Astrocyte (in vitro differentiated cells and primary cell): ENCODE data around the gene INKA2.

Experiments
- EZH2 ChIP-seq: IDR thresholded peaks from 2 replicates; pipeline ENCODE4 v1.6.1; 2012; ENCODE audit warnings: mild to moderate bottlenecking, low read length, inconsistent platforms; ENCODE audit not compliant: insufficient read depth
- TF ChIP-seq, protein P1 (sequence below): IDR thresholded peaks from 2 replicates; pipeline ENCODE4 v1.5.1; 2011; ENCODE audit warnings: low read depth, mild to moderate bottlenecking, inconsistent platforms, low read length, moderate library complexity; ENCODE audit not compliant: insufficient read depth

DNA sequence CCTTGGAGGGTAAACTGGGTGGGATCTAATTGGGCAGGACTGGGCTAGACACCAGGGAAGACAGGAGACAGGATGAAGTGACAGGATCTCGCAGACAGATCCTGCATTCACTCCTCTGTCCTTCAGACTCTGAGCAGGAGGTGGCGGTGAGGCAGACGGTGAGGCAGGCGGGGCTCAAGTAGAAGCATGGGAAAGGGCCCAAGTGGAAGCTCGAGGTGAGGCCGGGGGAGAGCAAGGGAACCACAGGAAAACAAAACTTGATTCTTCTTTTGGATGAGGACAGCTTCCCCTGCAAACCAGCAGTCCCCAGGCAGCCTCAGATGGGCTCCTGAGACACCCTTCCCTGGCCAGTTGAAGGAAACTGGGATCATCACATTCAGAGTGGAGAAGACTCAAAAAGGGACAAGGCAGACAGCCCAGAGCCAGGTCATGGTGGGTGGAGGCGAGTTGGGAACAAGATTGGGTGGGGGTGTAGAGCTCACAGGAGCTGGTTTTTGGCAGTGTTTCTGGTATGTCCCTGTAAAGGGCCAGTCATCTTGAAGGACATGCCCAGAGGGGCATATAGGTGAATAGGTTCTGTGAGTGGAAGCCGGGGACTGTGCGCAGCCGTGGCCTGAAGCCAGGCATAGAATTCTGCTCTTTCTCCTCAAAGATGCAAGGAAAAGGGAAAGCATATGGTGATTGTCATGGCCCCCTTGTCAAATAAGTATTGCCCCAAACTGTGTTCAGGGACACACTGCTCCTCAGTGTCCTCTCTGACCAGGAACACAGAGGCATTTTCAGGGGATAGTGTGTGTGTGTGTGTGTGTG, 18.0 kb downstream of the INKA2 start:
- TF ChIP-seq EZH2 = no peak
- TF ChIP-seq, protein P1, sequence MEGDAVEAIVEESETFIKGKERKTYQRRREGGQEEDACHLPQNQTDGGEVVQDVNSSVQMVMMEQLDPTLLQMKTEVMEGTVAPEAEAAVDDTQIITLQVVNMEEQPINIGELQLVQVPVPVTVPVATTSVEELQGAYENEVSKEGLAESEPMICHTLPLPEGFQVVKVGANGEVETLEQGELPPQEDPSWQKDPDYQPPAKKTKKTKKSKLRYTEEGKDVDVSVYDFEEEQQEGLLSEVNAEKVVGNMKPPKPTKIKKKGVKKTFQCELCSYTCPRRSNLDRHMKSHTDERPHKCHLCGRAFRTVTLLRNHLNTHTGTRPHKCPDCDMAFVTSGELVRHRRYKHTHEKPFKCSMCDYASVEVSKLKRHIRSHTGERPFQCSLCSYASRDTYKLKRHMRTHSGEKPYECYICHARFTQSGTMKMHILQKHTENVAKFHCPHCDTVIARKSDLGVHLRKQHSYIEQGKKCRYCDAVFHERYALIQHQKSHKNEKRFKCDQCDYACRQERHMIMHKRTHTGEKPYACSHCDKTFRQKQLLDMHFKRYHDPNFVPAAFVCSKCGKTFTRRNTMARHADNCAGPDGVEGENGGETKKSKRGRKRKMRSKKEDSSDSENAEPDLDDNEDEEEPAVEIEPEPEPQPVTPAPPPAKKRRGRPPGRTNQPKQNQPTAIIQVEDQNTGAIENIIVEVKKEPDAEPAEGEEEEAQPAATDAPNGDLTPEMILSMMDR = no peak
